Prostate gland (tissue), 2 donors: Measurements from ENCODE around the gene CHD5. TPM values are rescaled to one million over a fixed set of nuclear protein-coding genes. Genes with fewer than 3 reads are reported as not detected.

ENCODE experiments used
- DNase-seq: peaks from one replicate; pipeline ENCODE4 v3.0.0-alpha.2; 2019; ENCODE audit warnings: low spot score
- H3K27ac ChIP-seq, 2 donors: fragments of 200-600 bp; sonication (generic); 2 replicates each; pipeline ENCODE4 v1.5.1; 2017 to 2019
- H3K27me3 ChIP-seq: fragments of 200-600 bp; sonication (generic); replicated peaks from 2 replicates; pipeline ENCODE4 v1.5.1; 2019; ENCODE audit not compliant: insufficient read depth
- H3K36me3 ChIP-seq, 2 donors: fragments of 200-600 bp; sonication (generic); 1 replicate in 1 of 2; 2 replicates in 1 of 2; pipeline versions ENCODE4 v1.5.1 to v1.8.1; 2017 to 2019
- H3K4me1 ChIP-seq: fragments of 200-600 bp; sonication (generic); replicated peaks from 2 replicates; pipeline ENCODE4 v1.5.1; 2019
- H3K4me3 ChIP-seq, 2 donors: fragments of 200-600 bp; sonication (generic); 2 replicates each; pipeline ENCODE4 v1.5.1; 2017 to 2019
- H3K9me3 ChIP-seq: fragments of 200-600 bp; sonication (generic); 2 replicates; pipeline ENCODE4 v1.5.1; 2017
- POLR2A ChIP-seq: fragments of 450-650 bp; IDR thresholded peaks from one replicate; pipeline ENCODE4 v1.6.1; 2016; ENCODE audit warnings: antibody characterized with exemption, mild to moderate bottlenecking
- POLR2AphosphoS5 ChIP-seq: sonication (generic); formaldehyde crosslinking; IDR thresholded peaks from one replicate; pipeline ENCODE4 v1.6.1; 2017; ENCODE audit warnings: antibody characterized with exemption
- WGBS: methylation state at CpG from one replicate; pipeline ENCODE4 v1.1.5; 2018; 5-methylcytosine and 5-hydroxymethylcytosine counted together
- intact Hi-C: fragments of 100-400 bp; cut with DNase I; formaldehyde crosslinking; loops from one replicate; pipeline ENCODE4 v1.14.2; 2022
- total RNA-seq, 2 donors: library from RNA; depleted of rRNA; stranded (reverse); fragments of >200 nt; gene quantifications; one replicate each; pipeline ENCODE4 v1.1.0, GENCODE V29; 2016
- TF ChIP-seq, protein P1 (sequence below), 4 experiments: fragments of 200-600 bp in 2 of 4; fragments of 450-650 bp in 2 of 4; sonication (generic) in 2 of 4; IDR thresholded peaks; 1 replicate in 3 of 4; 2 replicates in 1 of 4; pipeline ENCODE4 v1.5.1; 2016 to 2019; ENCODE audit warnings: antibody characterized with exemption in 4 of 4, mild to moderate bottlenecking in 2 of 4, moderate library complexity in 2 of 4

Gene CHD5
- total RNA-seq, 2 donors from 2014 or later: 4.9 to 17.0 TPM

DNA sequence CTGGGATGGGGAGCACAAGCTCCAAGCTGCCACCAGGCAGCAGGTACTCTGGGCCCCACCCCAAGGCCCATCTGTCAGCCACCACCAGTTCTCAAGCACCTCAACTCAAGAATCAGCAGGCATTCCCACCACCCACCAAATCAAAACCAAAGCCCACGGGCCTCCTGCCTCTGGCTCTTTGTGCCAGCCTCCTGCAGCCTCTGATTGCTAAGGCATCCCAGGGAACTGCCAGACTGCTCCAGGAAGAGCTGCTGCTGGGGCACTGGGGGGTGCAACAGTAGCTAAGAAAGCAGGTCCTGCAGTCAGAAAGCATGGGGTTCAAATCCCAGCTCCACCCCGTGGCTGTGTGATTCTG lies 34.7 kb downstream of the CHD5 start:
- intact Hi-C loops: no loop called here
- no peak overlapping the region for H3K27ac ChIP-seq
- no peak overlapping the region for H3K4me3 ChIP-seq
- no peaks in the 10 kb centered on the region for H3K36me3 ChIP-seq
- no peaks in the 10 kb centered on the region for H3K9me3 ChIP-seq
- peaks cover 10% of the 10 kb centered on the region for H3K27me3 ChIP-seq
- 46% methylated on average over 2 of the region's 2 CpGs for WGBS
- no peak for DNase-seq
- TF ChIP-seq, protein P1, sequence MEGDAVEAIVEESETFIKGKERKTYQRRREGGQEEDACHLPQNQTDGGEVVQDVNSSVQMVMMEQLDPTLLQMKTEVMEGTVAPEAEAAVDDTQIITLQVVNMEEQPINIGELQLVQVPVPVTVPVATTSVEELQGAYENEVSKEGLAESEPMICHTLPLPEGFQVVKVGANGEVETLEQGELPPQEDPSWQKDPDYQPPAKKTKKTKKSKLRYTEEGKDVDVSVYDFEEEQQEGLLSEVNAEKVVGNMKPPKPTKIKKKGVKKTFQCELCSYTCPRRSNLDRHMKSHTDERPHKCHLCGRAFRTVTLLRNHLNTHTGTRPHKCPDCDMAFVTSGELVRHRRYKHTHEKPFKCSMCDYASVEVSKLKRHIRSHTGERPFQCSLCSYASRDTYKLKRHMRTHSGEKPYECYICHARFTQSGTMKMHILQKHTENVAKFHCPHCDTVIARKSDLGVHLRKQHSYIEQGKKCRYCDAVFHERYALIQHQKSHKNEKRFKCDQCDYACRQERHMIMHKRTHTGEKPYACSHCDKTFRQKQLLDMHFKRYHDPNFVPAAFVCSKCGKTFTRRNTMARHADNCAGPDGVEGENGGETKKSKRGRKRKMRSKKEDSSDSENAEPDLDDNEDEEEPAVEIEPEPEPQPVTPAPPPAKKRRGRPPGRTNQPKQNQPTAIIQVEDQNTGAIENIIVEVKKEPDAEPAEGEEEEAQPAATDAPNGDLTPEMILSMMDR (IDR thresholded peaks at IDR 0.05): no peak
- TF ChIP-seq POLR2AphosphoS5 (no peak), POLR2A (no peak)
- H3K4me1 ChIP-seq: no peaks in the 10 kb centered on the region

DNA sequence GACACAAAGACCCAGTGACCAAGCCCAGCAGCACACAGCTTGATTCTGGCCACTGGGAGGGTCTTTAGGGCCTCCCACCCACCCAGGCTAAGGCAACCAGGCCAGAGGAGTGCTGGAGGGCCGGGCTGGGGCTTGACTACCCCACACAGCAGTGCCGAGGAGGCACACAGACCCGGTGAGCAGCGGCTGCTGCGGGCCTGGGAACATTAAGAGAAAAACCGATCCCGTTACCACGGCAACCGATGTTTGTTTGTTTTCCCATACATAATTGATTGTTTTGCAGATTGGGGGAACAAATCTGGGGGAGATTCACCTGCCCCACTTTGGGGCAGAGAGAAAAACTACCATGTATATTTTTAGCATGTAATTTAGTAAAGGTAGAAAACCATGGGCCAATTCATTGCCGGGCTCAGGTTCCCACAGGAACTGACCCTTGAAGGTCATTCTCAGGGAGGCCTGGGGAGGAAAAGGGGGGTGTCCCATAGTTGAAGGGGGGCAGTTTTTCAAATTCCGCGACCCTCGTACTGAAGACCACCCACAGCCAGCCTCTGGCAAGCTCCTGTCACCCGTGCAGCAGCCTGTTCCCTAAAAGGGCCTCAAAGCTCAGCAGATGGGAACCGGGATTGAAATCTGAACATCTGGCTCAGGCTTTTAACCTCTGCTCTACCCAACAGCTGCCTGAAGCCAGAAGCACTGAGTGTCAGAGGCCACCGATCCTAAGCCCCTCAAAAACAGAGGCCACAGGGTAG lies 35.3 kb downstream of the CHD5 start:
- DNase-seq: no peak
- Histone ChIP-seq H3K27ac (no peak overlapping the region), H3K9me3 (no peaks in the 10 kb centered on the region), H3K4me1 (no peaks in the 10 kb centered on the region), H3K36me3 (no peaks in the 10 kb centered on the region), H3K27me3 (peaks cover 10% of the 10 kb centered on the region), H3K4me3 (no peak overlapping the region)
- no peak for TF ChIP-seq POLR2AphosphoS5
- TF ChIP-seq POLR2A: no peak
- TF ChIP-seq, protein P1 (IDR thresholded peaks at IDR 0.05): no peak
- intact Hi-C loops: no loop called here
- WGBS: 50% methylated on average over 16 of the region's 16 CpGs

DNA sequence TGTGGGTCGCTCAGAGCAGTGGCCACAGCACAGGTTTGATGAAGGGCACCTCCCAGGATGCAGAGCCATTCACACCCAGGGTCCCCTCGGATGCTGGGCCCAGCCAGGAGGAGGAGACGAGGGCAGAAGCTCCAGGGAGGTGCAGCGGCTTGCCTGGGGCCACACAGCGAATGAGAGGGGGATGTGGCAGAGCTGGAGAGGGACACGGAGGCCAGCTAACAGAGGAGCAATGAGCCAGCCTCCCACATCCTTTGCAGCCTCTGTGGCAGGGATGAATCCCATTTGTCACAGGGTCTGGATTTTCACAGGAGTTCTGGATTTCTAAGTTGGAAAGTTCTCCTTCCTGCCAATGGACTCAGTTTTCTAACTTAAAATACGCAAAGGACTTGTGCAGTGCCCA lies 35.9 kb downstream of the CHD5 start:
- Histone ChIP-seq H3K27ac (no peak overlapping the region), H3K36me3 (no peaks in the 10 kb centered on the region), H3K4me1 (no peaks in the 10 kb centered on the region), H3K9me3 (no peaks in the 10 kb centered on the region), H3K27me3 (peaks cover 10% of the 10 kb centered on the region), H3K4me3 (no peak overlapping the region)
- no peak for TF ChIP-seq POLR2A
- TF ChIP-seq, protein P1 (IDR thresholded peaks at IDR 0.05): no peak
- TF ChIP-seq POLR2AphosphoS5: no peak
- no peak for DNase-seq
- intact Hi-C loops: no loop called here
- WGBS: 73% methylated on average over 7 of the region's 7 CpGs

DNA sequence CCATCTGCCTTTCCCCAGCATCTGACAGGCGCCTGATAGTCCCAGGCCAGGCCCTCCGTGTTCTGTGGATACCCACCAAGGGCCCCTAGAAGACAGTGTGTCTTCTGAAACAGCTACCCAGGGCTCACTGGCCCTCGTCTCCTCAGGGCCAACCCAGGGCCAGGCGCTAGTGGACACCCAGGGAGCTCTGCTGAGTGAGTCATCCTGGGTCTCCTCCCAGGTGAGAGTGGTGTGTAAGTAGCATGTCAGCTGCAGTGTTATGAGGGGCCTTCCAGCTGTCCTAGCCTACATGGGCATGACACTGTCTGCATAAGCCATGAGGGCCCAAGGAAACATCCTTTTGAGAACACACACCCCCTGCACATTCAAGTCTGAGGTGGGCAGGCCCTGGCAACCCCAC lies 36.7 kb downstream of the CHD5 start:
- Histone ChIP-seq H3K4me1 (no peaks in the 10 kb centered on the region), H3K4me3 (no peak overlapping the region), H3K27ac (no peak overlapping the region), H3K27me3 (peaks cover 10% of the 10 kb centered on the region), H3K36me3 (no peaks in the 10 kb centered on the region), H3K9me3 (no peaks in the 10 kb centered on the region)
- intact Hi-C loops: no loop called here
- TF ChIP-seq POLR2AphosphoS5: no peak
- TF ChIP-seq, protein P1 (IDR thresholded peaks at IDR 0.05): no peak
- TF ChIP-seq POLR2A: no peak
- 84% methylated on average over 4 of the region's 4 CpGs for WGBS
- DNase-seq: no peak

DNA sequence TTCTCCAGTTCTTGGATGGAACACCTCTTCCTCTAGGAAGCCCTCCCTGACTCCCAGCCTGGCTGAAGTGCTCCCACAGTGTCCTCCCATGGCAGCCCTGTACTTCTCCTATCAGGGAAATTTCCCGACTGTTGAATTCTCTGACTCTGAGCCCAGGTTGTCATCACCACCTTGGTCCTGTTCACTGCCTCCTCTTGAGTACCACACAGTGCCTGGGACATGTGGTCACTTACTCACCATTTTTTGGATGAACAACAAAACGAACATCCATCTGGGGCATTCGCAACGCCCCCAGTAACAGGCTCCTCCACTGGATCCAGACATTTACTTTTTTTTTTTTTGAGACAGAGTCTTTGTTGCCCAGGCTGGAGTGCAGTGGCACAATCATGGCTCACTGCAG lies 37.4 kb downstream of the CHD5 start:
- intact Hi-C loops: no loop called here

More for the DNA sequence above, 37.4 kb downstream of the CHD5 start:
- Histone ChIP-seq H3K4me3 (no peak overlapping the region), H3K27ac (no peak overlapping the region), H3K9me3 (no peaks in the 10 kb centered on the region), H3K27me3 (peaks cover 10% of the 10 kb centered on the region), H3K4me1 (no peaks in the 10 kb centered on the region), H3K36me3 (no peaks in the 10 kb centered on the region)
- 84% methylated on average over 4 of the region's 4 CpGs for whole genome bisulfite sequencing
- TF ChIP-seq POLR2AphosphoS5 (no peak), POLR2A (no peak)
- TF ChIP-seq, protein P1 (IDR thresholded peaks at IDR 0.05): no peak
- no peak for DNase-seq
